Endothelial cell of umbilical vein (primary cell): ENCODE measurements around the gene PNKD. TPM values are rescaled to one million over a fixed set of nuclear protein-coding genes. Genes with fewer than 3 reads are reported as not detected.

ENCODE experiments used
- BruUV-seq: library from RNA; stranded (reverse); fragments of 400-500 nt; replicated peaks from 2 replicates; lab custom pipeline; 2021; lab: Mats Ljungman, UMichigan
- CTCF ChIA-PET: fragments of 300-600, 350-600 bp; sonication (Branson Sonifier 250); formaldehyde crosslinking; loops from one replicate; lab custom pipeline; 2021; ENCODE audit warnings: antibody characterized with exemption, inconsistent platforms; lab: Charles Lee
- POLR2A ChIA-PET: fragments of 300-600, 350-600 bp; sonication (Branson Sonifier 250); formaldehyde crosslinking; loops from one replicate; lab custom pipeline; 2021; ENCODE audit warnings: antibody characterized with exemption, inconsistent platforms; lab: Charles Lee
- DNase-seq: peaks from one replicate; pipeline ENCODE4 v3.0.0-alpha.2; 2011; ENCODE audit warnings: low read depth, low spot score
- FAIRE-seq: peaks from 2 replicates; lab custom pipeline; 2011; peaks lifted over from hg19 to GRCh38; lab: Jason Lieb, UNC
- H2AFZ ChIP-seq: 2 replicates; pipeline ENCODE4 v1.6.0; 2012; ENCODE audit warnings: low read depth, low read length, control low read depth, inconsistent platforms
- H3K27ac ChIP-seq: 2 replicates; pipeline ENCODE4 v1.5.1; 2011; ENCODE audit warnings: low read depth, mild to moderate bottlenecking, control low read depth, low read length, moderate library complexity; ENCODE audit not compliant: insufficient read depth
- H3K27me3 ChIP-seq, 2 experiments: 2 replicates each; pipeline versions ENCODE4 v1.6.0 to v1.6.1; 2011; ENCODE audit warnings: low read length in 2 of 2, mixed read lengths in 1 of 2; ENCODE audit not compliant: control insufficient read depth in 2 of 2, insufficient read depth in 2 of 2
- H3K36me3 ChIP-seq, 2 experiments: 2 replicates in 1 of 2; 3 replicates in 1 of 2; pipeline ENCODE4 v1.5.1; 2011; ENCODE audit warnings: low read length in 2 of 2, mild to moderate bottlenecking in 1 of 2, moderate library complexity in 1 of 2; ENCODE audit not compliant: control insufficient read depth in 2 of 2, insufficient read depth in 2 of 2; ENCODE audit errors: extremely low read depth in 1 of 2
- H3K4me1 ChIP-seq: 3 replicates; pipeline ENCODE4 v1.5.1; 2011; ENCODE audit warnings: mild to moderate bottlenecking, low read length; ENCODE audit not compliant: control insufficient read depth, insufficient read depth; ENCODE audit errors: extremely low read depth
- H3K4me2 ChIP-seq: 2 replicates; pipeline ENCODE4 v1.6.1; 2011; ENCODE audit warnings: low read length, control low read depth, mixed read lengths; ENCODE audit not compliant: insufficient read depth
- H3K4me3 ChIP-seq, 3 experiments: fragments of 200-600 bp in 1 of 3; sonication (generic), shearing (Covaris generic) in 1 of 3; replicated peaks in 1 of 3; 2 replicates each; pipeline ENCODE4 v1.5.1; 2011 to 2016; ENCODE audit warnings: control low read depth in 3 of 3, low read length in 3 of 3, mild to moderate bottlenecking in 2 of 3, inconsistent platforms in 1 of 3, low read depth in 1 of 3, moderate library complexity in 1 of 3; ENCODE audit not compliant: insufficient read depth in 1 of 3
- H3K79me2 ChIP-seq: 2 replicates; pipeline ENCODE4 v1.6.0; 2012; ENCODE audit warnings: low read length, inconsistent platforms; ENCODE audit not compliant: control insufficient read depth, insufficient read depth
- H3K9ac ChIP-seq: replicated peaks from 2 replicates; pipeline ENCODE3; 2011; ENCODE audit warnings: low read length, control low read depth; ENCODE audit not compliant: insufficient read depth; ENCODE audit errors: extremely low read depth
- H3K9me1 ChIP-seq: replicated peaks from 3 replicates; pipeline ENCODE4 v1.6.0; 2011; ENCODE audit warnings: mild to moderate bottlenecking, low read length; ENCODE audit not compliant: control insufficient read depth, insufficient read depth; ENCODE audit errors: extremely low read depth
- H3K9me3 ChIP-seq: replicated peaks from 2 replicates; pipeline ENCODE4 v1.5.1; 2012; ENCODE audit warnings: low read length, inconsistent platforms; ENCODE audit not compliant: control insufficient read depth, insufficient read depth
- H4K20me1 ChIP-seq: replicated peaks from 2 replicates; pipeline ENCODE3; 2011; ENCODE audit warnings: mild to moderate bottlenecking, low read length; ENCODE audit not compliant: control insufficient read depth, insufficient read depth; ENCODE audit errors: extremely low read depth
- CTCF ChIP-seq, 2 donors: IDR thresholded peaks; 1 replicate in 1 of 2; 2 replicates in 1 of 2; pipeline ENCODE4 v1.5.1; 2011; ENCODE audit warnings: low read length in 2 of 2, mild to moderate bottlenecking in 2 of 2, moderate library complexity in 2 of 2, control low read depth in 1 of 2, inconsistent platforms in 1 of 2, low read depth in 1 of 2; ENCODE audit not compliant: insufficient read depth in 1 of 2; ENCODE audit errors: extremely low read depth in 1 of 2
- EZH2 ChIP-seq: IDR thresholded peaks from 2 replicates; pipeline ENCODE4 v1.6.1; 2012; ENCODE audit warnings: borderline replicate concordance, low read depth, mild to moderate bottlenecking, moderate library complexity, low read length, inconsistent platforms; ENCODE audit not compliant: severe bottlenecking
- FOS ChIP-seq: IDR thresholded peaks from 2 replicates; pipeline ENCODE4 v1.6.1; 2011; ENCODE audit warnings: mild to moderate bottlenecking, low read length, moderate library complexity, borderline replicate concordance; ENCODE audit not compliant: insufficient read depth
- GATA2 ChIP-seq: IDR thresholded peaks from 2 replicates; pipeline ENCODE4 v1.7.0; 2011; ENCODE audit warnings: low read depth, mild to moderate bottlenecking, moderate library complexity, mixed read lengths, low read length; ENCODE audit not compliant: insufficient read length, insufficient read depth
- JUN ChIP-seq: IDR thresholded peaks from 2 replicates; pipeline ENCODE4 v1.6.1; 2011; ENCODE audit warnings: borderline replicate concordance, low read depth; ENCODE audit not compliant: insufficient read length, insufficient read depth
- MAX ChIP-seq: IDR thresholded peaks from 2 replicates; pipeline ENCODE4 v1.6.1; 2011; ENCODE audit not compliant: insufficient read depth, insufficient read length
- MYC ChIP-seq: IDR thresholded peaks from one replicate; pipeline ENCODE4 v1.6.1; 2011; ENCODE audit warnings: mild to moderate bottlenecking, low read depth, low read length
- POLR2AphosphoS5 ChIP-seq: IDR thresholded peaks from 2 replicates; pipeline ENCODE4 v1.6.1; 2012; ENCODE audit warnings: low read depth, mild to moderate bottlenecking, control low read depth, low read length, moderate library complexity; ENCODE audit not compliant: insufficient read depth
- dilution Hi-C: fragments of 300-500 bp; cut with MboI; formaldehyde crosslinking; loops from one replicate; pipeline ENCODE4 v1.15.0; 2019; ENCODE audit warnings: low sequenced_read_pairs; ENCODE audit not compliant: extremely low pct_ligation_motif_present
- intact Hi-C: fragments of 100-400 bp; cut with micrococcal nuclease; formaldehyde crosslinking; loops from one replicate; pipeline ENCODE4 v1.10.0; 2022
- polyA plus RNA-seq, 4 experiments: library from polyadenylated mRNA; depleted of rRNA in 3 of 4; stranded (reverse) in 3 of 4; unstranded in 1 of 4; fragments of >200 nt; gene quantifications; 2 replicates each; pipeline versions ENCODE4 v1.2.1 to v1.2.3, GENCODE V29; 2011 to 2012; ENCODE audit warnings: missing spikeins in 1 of 4
- total RNA-seq: library from RNA; stranded (reverse); gene quantifications from 2 replicates; pipeline ENCODE4 v1.2.3, GENCODE V29; 2021

Gene PNKD
- total and polyA plus RNA-seq, 2 donors (not counting 3 experiments of a cell fraction or from before 2014, with no cell fraction given): 56.1 to 88.3 TPM

- H3K27ac ChIP-seq: no peak overlapping the region
- dilution Hi-C loops (no loop called here), intact Hi-C loops (no loop called here)
- no peaks in the 10 kb centered on the region for H4K20me1 ChIP-seq
- H3K4me1 ChIP-seq: peaks cover 3% of the 10 kb centered on the region
- DNase-seq (no peak), FAIRE-seq (no peak)
- H3K9me1 ChIP-seq: no peaks in the 10 kb centered on the region
- H3K4me3 ChIP-seq: no peak overlapping the region
- no TSS peak for BruUV-seq
- H3K9ac ChIP-seq: no peak overlapping the region
- H3K4me2 ChIP-seq: no peak overlapping the region
- H3K79me2 ChIP-seq: no peaks in the 10 kb centered on the region
- H3K36me3 ChIP-seq: no peaks in the 10 kb centered on the region
- ChIA-PET POLR2A (no interaction called here), CTCF (interaction anchor here (1.7 kb wide), 1 partner anchor 88 kb away, joined by 4 read pairs; no protein-coding TSS in a partner anchor)
- TF ChIP-seq FOS (no peak), CTCF (IDR thresholded peaks at IDR 0.05; ENCODE audit: extremely low read depth in 1 of 2, insufficient read depth in 1 of 2, low read depth in 1 of 2, low read length in 2 of 2) (no peak), JUN (no peak)
- H3K9me3 ChIP-seq: no peaks in the 10 kb centered on the region
- no peak overlapping the region for H2AFZ ChIP-seq
- H3K27me3 ChIP-seq: no peaks in the 10 kb centered on the region
Observed at GRCh38 chr2:218389333-218390150, 119.2 kb downstream of the PNKD start.

GRCh38 chr2:218391202-218391601 lies 120.9 kb downstream of the PNKD start:
- BruUV-seq: no TSS peak
- no peak overlapping the region for H3K4me2 ChIP-seq
- H3K9me3 ChIP-seq: no peaks in the 10 kb centered on the region
- H3K27me3 ChIP-seq: no peaks in the 10 kb centered on the region
- TF ChIP-seq POLR2AphosphoS5: no peak
- TF ChIP-seq MYC: no peak
- no peak for TF ChIP-seq MAX
- no peak for TF ChIP-seq JUN
- TF ChIP-seq GATA2: no peak
- no peak for TF ChIP-seq CTCF (IDR thresholded peaks at IDR 0.05; ENCODE audit: extremely low read depth in 1 of 2, insufficient read depth in 1 of 2, low read depth in 1 of 2, low read length in 2 of 2)
- TF ChIP-seq FOS: no peak
- TF ChIP-seq EZH2: no peak
- DNase-seq (no peak), FAIRE-seq (no peak)
- H2AFZ ChIP-seq: no peak overlapping the region
- intact Hi-C loops: no loop called here
- no peaks in the 10 kb centered on the region for H3K36me3 ChIP-seq
- dilution Hi-C loops: no loop called here
- H3K79me2 ChIP-seq: no peaks in the 10 kb centered on the region
- H3K4me3 ChIP-seq: no peak overlapping the region
- H3K9me1 ChIP-seq: no peaks in the 10 kb centered on the region
- peaks cover 7% of the 10 kb centered on the region for H3K4me1 ChIP-seq
- H3K27ac ChIP-seq: no peak overlapping the region
- H4K20me1 ChIP-seq: no peaks in the 10 kb centered on the region
- no peak overlapping the region for H3K9ac ChIP-seq
- CTCF ChIA-PET: no interaction called here
- POLR2A ChIA-PET: no interaction called here
